ENCODE results near the gene SIL1. TPM values are rescaled to one million over a fixed set of nuclear protein-coding genes. Genes with fewer than 3 reads are reported as not detected.

Gene SIL1
- total RNA-seq, 1 donor from 2014 or later = 16.0 TPM

DNA sequence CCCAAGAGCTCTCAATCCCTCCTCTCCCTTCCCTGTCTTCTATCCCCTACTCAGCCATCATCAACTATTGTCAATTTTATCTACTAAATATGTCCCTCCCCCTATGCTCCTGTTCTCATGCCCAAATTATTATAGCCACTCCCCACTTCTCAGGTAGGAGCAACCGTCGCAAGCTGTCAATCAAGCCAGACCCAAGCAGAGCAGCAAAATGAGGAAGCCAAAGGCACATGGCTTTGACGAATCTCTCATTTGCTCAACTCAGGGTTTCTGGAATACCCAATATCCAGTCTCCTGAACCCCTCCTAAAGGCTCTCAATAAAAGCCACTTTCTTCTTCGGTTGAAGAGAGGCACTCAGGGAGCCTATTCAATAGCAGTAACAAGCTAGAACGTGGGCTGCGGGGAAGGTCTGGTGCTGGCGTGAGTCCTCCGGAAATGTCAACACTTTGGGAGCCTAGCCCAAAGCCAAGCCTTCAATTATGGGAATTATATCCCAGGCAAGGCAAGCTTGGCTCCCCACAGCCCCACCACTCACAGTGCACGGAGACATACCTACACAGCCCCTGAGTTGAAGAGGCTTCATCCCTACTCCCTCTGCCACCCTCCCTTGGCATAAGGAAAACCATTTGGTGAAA, 47.7 kb downstream of the SIL1 start:
- TF ChIP-seq, protein P1, sequence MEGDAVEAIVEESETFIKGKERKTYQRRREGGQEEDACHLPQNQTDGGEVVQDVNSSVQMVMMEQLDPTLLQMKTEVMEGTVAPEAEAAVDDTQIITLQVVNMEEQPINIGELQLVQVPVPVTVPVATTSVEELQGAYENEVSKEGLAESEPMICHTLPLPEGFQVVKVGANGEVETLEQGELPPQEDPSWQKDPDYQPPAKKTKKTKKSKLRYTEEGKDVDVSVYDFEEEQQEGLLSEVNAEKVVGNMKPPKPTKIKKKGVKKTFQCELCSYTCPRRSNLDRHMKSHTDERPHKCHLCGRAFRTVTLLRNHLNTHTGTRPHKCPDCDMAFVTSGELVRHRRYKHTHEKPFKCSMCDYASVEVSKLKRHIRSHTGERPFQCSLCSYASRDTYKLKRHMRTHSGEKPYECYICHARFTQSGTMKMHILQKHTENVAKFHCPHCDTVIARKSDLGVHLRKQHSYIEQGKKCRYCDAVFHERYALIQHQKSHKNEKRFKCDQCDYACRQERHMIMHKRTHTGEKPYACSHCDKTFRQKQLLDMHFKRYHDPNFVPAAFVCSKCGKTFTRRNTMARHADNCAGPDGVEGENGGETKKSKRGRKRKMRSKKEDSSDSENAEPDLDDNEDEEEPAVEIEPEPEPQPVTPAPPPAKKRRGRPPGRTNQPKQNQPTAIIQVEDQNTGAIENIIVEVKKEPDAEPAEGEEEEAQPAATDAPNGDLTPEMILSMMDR (conservative IDR thresholded peaks at IDR 0.05) = no peak
- H3K9me3 Mint-ChIP-seq = no peaks in the 10 kb centered on the region
- no peaks in the 10 kb centered on the region for H3K36me3 Mint-ChIP-seq (ENCODE audit: low read depth)
- H3K4me3 Mint-ChIP-seq = no peak overlapping the region
- no peaks in the 10 kb centered on the region for H3K4me1 Mint-ChIP-seq
- DNase-seq (ENCODE audit: low read depth, low spot score) = no peak
- peak overlapping the region; percentile 83 for H3K27ac Mint-ChIP-seq (ENCODE audit: unreplicated experiment)
- no peaks in the 10 kb centered on the region for H3K27me3 Mint-ChIP-seq (ENCODE audit: low read depth)

DNA sequence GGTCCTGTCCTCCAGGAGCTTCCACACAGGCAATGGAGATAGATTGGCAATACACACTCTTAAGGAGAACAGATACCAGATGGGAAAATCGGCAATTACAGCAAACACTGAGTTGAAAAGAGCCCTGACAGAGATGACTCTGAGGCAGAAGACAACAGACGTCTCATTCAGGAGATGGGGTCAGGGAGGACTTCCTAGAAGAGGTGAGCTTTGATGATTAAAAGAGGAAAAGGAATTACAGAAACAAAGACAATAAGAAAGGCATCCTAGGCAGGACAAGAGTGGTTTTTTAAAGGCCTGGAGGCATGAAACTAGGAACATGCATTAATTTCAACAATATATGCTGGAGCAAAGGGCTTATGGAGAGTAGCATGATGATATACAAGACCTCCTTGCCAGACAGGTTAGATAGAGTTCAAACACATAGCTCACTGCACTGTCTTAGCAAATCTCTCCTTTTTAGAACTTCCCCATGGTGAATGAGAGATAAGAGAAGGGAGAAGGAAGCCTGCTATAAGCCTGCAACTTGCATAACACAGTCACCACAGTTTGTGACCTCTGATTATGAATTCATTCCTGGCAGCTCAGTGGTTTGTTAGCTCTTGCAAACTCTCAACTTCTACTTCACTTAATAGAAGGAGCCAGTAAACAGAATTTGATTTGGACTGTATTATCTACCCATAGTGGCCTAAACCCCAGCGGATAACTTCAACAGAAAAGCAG, 48.5 kb downstream of the SIL1 start:
- no peaks in the 10 kb centered on the region for H3K4me1 Mint-ChIP-seq
- TF ChIP-seq, protein P1 (conservative IDR thresholded peaks at IDR 0.05) = no peak
- no peak overlapping the region for H3K4me3 Mint-ChIP-seq
- H3K27me3 Mint-ChIP-seq (ENCODE audit: low read depth) = no peaks in the 10 kb centered on the region
- no peak for DNase-seq (ENCODE audit: low read depth, low spot score)
- H3K27ac Mint-ChIP-seq (ENCODE audit: unreplicated experiment) = no peak overlapping the region
- H3K36me3 Mint-ChIP-seq (ENCODE audit: low read depth) = no peaks in the 10 kb centered on the region
- H3K9me3 Mint-ChIP-seq = no peaks in the 10 kb centered on the region

DNA sequence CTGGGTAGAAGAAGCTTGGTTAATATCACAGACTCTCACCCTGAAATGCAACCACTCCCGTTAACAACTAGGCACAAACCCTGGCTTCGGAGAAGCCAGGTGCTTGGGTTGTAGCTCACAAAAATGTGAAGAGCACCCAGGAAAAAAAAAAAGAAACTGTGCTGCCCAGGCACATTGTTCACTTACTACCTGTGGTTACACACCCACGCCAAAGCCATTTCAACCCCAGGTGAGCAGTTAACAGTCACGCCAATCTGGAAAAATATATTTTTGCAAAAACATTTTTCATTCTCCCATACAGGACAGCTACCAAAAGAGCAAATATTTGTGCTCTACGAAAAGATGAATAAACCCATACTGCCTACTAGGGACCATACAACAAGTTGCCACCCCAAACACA, 49.2 kb downstream of the SIL1 start:
- no peaks in the 10 kb centered on the region for H3K4me1 Mint-ChIP-seq
- H3K36me3 Mint-ChIP-seq (ENCODE audit: low read depth) = no peaks in the 10 kb centered on the region
- no peak overlapping the region for H3K27ac Mint-ChIP-seq (ENCODE audit: unreplicated experiment)
- no peak overlapping the region for H3K4me3 Mint-ChIP-seq
- H3K27me3 Mint-ChIP-seq (ENCODE audit: low read depth) = no peaks in the 10 kb centered on the region
- H3K9me3 Mint-ChIP-seq = no peaks in the 10 kb centered on the region
- TF ChIP-seq, protein P1 (conservative IDR thresholded peaks at IDR 0.05) = no peak
- no peak for DNase-seq (ENCODE audit: low read depth, low spot score)

DNA sequence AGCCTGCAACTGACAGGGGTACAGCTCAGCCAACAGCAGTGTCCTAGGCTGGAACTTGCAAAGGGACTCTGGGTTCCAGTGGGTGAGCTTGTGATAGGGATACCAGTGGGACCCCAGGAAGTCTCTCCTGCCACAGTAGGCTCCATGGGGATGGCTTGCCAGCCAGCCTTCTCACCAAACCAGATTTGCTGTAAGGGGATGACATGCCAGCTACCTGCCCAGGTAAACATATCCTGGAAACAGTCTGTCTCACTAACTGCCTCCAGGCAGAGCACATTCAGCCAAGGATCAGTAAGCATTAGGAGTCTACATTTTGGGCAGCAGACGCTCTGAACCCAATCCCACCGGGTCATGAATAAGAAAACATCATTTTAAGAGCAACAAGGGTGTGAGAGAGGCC, 49.9 kb downstream of the SIL1 start:
- H3K4me1 Mint-ChIP-seq = no peaks in the 10 kb centered on the region
- H3K27me3 Mint-ChIP-seq (ENCODE audit: low read depth) = no peaks in the 10 kb centered on the region
- no peaks in the 10 kb centered on the region for H3K9me3 Mint-ChIP-seq
- H3K27ac Mint-ChIP-seq (ENCODE audit: unreplicated experiment) = no peak overlapping the region
- DNase-seq (ENCODE audit: low read depth, low spot score) = no peak
- TF ChIP-seq, protein P1 (conservative IDR thresholded peaks at IDR 0.05) = no peak
- no peak overlapping the region for H3K4me3 Mint-ChIP-seq
- no peaks in the 10 kb centered on the region for H3K36me3 Mint-ChIP-seq (ENCODE audit: low read depth)

DNA sequence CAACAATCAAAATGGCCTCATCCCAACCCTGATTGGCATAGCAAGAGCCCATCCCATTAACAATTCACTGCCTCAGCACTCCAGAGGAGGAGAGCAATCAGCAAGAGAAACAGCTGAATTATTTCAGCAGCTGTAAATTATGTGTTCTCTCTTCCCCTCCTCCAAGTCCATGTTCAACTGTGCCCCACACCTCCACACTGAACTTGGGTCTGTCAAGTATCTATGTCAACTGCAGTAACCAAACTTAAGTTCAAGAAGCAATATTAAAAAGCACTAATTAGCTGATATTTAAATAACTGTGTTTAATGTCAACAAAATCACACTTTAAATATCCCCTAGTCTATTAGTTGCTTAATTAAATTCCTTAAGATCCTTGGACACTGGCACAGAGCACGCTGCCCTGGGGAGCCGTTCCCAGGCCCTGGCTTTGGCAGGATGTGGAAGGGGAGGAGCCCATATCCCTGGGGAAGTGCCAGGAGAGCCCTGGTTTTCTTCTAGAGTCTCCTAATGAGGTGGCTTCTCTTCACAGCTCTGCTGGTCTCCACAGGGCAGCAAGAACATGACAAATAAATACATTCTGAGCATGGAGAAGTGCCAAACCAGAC, 50.6 kb downstream of the SIL1 start:
- Mint-ChIP-seq H3K4me3 (no peak overlapping the region), H3K4me1 (no peaks in the 10 kb centered on the region), H3K36me3 (ENCODE audit: low read depth) (no peaks in the 10 kb centered on the region), H3K27me3 (ENCODE audit: low read depth) (no peaks in the 10 kb centered on the region), H3K9me3 (no peaks in the 10 kb centered on the region), H3K27ac (ENCODE audit: unreplicated experiment) (no peak overlapping the region)
- TF ChIP-seq, protein P1 (conservative IDR thresholded peaks at IDR 0.05) = no peak
- no peak for DNase-seq (ENCODE audit: low read depth, low spot score)

Measured in neural crest cell (in vitro differentiated cells).